GM13976 (cell line): Measurements from ENCODE around the gene SETDB1.
"Not testable (repeated sequence)": the region's sequence is repeated elsewhere in the genome, so short reads cannot be mapped to it uniquely, and the experiment has no call there.

Experiments used
- DNase-seq: peaks from one replicate; pipeline ENCODE4 v3.0.0; 2012; ENCODE audit warnings: low spot score
- in situ Hi-C: fragments of 300-500 bp; cut with MboI; formaldehyde crosslinking; loops from one replicate; pipeline ENCODE4 v1.12.0; 2022; ENCODE audit warnings: low sequenced_read_pairs, mixed read lengths, inconsistent platforms; ENCODE audit not compliant: unreplicated experiment
- TF ChIP-seq, protein P1 (sequence below): IDR thresholded peaks from 2 replicates; pipeline ENCODE4 v1.5.1; 2012; ENCODE audit warnings: borderline replicate concordance, mild to moderate bottlenecking; ENCODE audit not compliant: insufficient read depth; ENCODE audit errors: extremely low read depth, missing control alignments, control extremely low read depth

Gene SETDB1

GRCh38 chr1:150926097-150926741 is at the start of gene SETDB1:
SETDB1 (plus strand) TSS chr1:150926363; CDS start chr1:150927715, 1,352 bp downstream.
- peak; percentile 91 for DNase-seq
- TF ChIP-seq, protein P1, sequence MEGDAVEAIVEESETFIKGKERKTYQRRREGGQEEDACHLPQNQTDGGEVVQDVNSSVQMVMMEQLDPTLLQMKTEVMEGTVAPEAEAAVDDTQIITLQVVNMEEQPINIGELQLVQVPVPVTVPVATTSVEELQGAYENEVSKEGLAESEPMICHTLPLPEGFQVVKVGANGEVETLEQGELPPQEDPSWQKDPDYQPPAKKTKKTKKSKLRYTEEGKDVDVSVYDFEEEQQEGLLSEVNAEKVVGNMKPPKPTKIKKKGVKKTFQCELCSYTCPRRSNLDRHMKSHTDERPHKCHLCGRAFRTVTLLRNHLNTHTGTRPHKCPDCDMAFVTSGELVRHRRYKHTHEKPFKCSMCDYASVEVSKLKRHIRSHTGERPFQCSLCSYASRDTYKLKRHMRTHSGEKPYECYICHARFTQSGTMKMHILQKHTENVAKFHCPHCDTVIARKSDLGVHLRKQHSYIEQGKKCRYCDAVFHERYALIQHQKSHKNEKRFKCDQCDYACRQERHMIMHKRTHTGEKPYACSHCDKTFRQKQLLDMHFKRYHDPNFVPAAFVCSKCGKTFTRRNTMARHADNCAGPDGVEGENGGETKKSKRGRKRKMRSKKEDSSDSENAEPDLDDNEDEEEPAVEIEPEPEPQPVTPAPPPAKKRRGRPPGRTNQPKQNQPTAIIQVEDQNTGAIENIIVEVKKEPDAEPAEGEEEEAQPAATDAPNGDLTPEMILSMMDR = no peak
- in situ Hi-C loops = no loop called here

DNA sequence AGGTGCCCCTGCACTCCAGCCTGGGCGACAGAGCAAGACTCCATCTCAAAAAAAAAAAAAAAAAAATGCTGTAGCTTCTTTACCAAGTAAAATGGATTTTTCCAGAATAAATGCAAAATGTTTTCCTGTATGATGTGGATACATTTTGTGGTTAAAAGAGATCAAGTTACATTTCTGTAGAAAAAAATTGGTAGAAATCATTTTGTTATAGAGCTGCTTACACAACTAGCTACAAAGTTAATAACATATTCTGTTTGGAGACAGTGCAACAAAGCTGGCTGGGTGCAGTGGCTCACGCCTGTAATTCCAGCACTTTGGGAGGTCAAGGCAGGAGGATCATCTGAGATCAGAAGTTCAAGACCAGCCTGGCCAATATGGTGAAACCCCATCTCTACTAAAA is 47.2 kb upstream of the SETDB1 start:
- in situ Hi-C loops, DNase-seq: not testable (repeated sequence)

DNA sequence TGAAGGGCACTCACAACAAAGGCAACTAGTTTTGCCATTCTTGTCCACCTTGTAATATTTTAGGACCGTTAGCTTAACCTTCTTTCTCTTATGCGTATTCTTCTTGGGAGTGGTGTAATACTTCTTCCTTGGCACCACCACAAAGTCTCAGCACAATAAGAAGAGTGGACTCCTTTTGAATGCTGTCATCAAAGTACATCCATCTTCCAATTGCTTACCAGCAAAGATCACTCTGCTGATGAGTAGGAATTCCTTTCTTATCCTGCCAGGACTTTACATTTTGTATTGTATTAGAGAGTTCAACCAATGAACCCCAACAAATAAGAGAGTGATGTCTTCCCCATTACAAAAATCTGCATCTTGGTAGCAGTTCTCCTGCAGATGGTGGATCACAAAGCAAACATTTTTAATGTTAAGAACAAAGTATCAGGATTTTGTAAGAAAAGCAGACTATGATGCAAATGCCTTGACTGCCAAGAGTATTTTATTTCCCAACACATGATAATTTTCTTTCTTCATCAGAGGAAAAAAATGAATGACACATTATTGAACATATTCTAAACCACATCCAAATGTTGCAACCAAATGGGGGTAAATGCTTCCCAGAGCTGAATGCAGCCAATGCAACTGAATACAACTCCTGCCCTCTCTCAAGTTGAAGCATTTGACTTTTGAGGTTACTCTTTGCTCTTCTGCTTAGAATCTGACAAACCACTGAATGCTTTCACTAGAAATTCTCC is 44.7 kb upstream of the SETDB1 start:
- in situ Hi-C loops = no loop called here
- TF ChIP-seq, protein P1 = no peak
- DNase-seq = no peak

GRCh38 chr1:150883121-150883520 is 43.0 kb upstream of the SETDB1 start:
- DNase-seq, in situ Hi-C loops: not testable (repeated sequence)

- in situ Hi-C loops = no loop called here
- TF ChIP-seq, protein P1 = no peak
- DNase-seq = no peak
Observed at GRCh38 chr1:150887018-150887417, 39.1 kb upstream of the SETDB1 start, which contains the start of gene CTXND2. CTXND2 (plus strand) TSS chr1:150887136; CDS start chr1:150912315, 25,179 bp downstream.

- TF ChIP-seq, protein P1 = no peak
- DNase-seq = no peak
- in situ Hi-C loops = no loop called here
Observed at GRCh38 chr1:150888727-150889126, 37.4 kb upstream of the SETDB1 start.

- peak; percentile 34 for DNase-seq
- TF ChIP-seq, protein P1 = no peak
- in situ Hi-C loops = no loop called here
Observed at GRCh38 chr1:150890033-150890416, 36.1 kb upstream of the SETDB1 start.
